DND-41 (cell line): ENCODE measurements around the gene PLSCR3.

Experiments used
- ATAC-seq: fragments of 200-7000 bp; cut with Tn5 transposase; 3 replicates; pipeline ENCODE4 v1.9.1; 2021; ENCODE audit warnings: low read depth; ENCODE audit not compliant: insufficient read depth
- DNase-seq: peaks from one replicate; pipeline ENCODE4 v3.0.0-alpha.2; 2020
- H2AFZ ChIP-seq: 2 replicates; pipeline ENCODE4 v1.6.0; 2012; ENCODE audit warnings: low read depth, low read length
- H3K27ac ChIP-seq: 2 replicates; pipeline ENCODE4 v1.5.1; 2012; ENCODE audit warnings: low read length, inconsistent platforms
- H3K27me3 ChIP-seq: fragments of 200-600 bp; sonication (generic); 2 replicates; pipeline ENCODE4 v1.6.0; 2012; ENCODE audit warnings: low read length, mild to moderate bottlenecking, inconsistent platforms; ENCODE audit not compliant: insufficient read depth, poor library complexity
- H3K36me3 ChIP-seq: 2 replicates; pipeline ENCODE4 v1.5.1; 2012; ENCODE audit warnings: low read length, inconsistent platforms; ENCODE audit not compliant: insufficient read depth
- H3K4me1 ChIP-seq: 2 replicates; pipeline ENCODE4 v1.5.1; 2012; ENCODE audit warnings: mild to moderate bottlenecking, low read length; ENCODE audit not compliant: insufficient read depth
- H3K4me2 ChIP-seq: 2 replicates; pipeline ENCODE4 v1.6.0; 2012; ENCODE audit warnings: mild to moderate bottlenecking, moderate library complexity, low read length, inconsistent platforms; ENCODE audit not compliant: insufficient read depth
- H3K4me3 ChIP-seq, 2 experiments: fragments of 200-600 bp in 1 of 2; shearing (Covaris generic) in 1 of 2; 2 replicates each; pipeline ENCODE4 v1.5.1; 2012 to 2016; ENCODE audit warnings: inconsistent platforms in 2 of 2, low read length in 2 of 2, mild to moderate bottlenecking in 2 of 2, low read depth in 1 of 2, moderate library complexity in 1 of 2
- H3K79me2 ChIP-seq: 2 replicates; pipeline ENCODE4 v1.6.0; 2012; ENCODE audit warnings: low read length, inconsistent platforms; ENCODE audit not compliant: insufficient read depth
- H3K9ac ChIP-seq: 2 replicates; pipeline ENCODE4 v1.6.0; 2012; ENCODE audit warnings: low read depth, mild to moderate bottlenecking, inconsistent platforms, low read length, moderate library complexity
- H3K9me3 ChIP-seq: 2 replicates; pipeline ENCODE4 v1.5.1; 2012; ENCODE audit warnings: low read length, moderate library complexity, mild to moderate bottlenecking, inconsistent platforms; ENCODE audit not compliant: insufficient read depth, severe bottlenecking
- H4K20me1 ChIP-seq: 2 replicates; pipeline ENCODE4 v1.6.0; 2012; ENCODE audit warnings: low read length; ENCODE audit not compliant: insufficient read depth
- EZH2 ChIP-seq: IDR thresholded peaks from 3 replicates; pipeline ENCODE4 v1.6.1; 2012; ENCODE audit warnings: borderline replicate concordance, low read depth, mild to moderate bottlenecking, moderate library complexity, low read length, inconsistent platforms; ENCODE audit not compliant: severe bottlenecking
- TF ChIP-seq, protein P1 (sequence below): IDR thresholded peaks from 2 replicates; pipeline ENCODE4 v1.5.1; 2012; ENCODE audit warnings: borderline replicate concordance, low read length, moderate library complexity, mild to moderate bottlenecking; ENCODE audit not compliant: poor library complexity, severe bottlenecking; ENCODE audit errors: extremely low read depth

The PLSCR3 gene

DNA sequence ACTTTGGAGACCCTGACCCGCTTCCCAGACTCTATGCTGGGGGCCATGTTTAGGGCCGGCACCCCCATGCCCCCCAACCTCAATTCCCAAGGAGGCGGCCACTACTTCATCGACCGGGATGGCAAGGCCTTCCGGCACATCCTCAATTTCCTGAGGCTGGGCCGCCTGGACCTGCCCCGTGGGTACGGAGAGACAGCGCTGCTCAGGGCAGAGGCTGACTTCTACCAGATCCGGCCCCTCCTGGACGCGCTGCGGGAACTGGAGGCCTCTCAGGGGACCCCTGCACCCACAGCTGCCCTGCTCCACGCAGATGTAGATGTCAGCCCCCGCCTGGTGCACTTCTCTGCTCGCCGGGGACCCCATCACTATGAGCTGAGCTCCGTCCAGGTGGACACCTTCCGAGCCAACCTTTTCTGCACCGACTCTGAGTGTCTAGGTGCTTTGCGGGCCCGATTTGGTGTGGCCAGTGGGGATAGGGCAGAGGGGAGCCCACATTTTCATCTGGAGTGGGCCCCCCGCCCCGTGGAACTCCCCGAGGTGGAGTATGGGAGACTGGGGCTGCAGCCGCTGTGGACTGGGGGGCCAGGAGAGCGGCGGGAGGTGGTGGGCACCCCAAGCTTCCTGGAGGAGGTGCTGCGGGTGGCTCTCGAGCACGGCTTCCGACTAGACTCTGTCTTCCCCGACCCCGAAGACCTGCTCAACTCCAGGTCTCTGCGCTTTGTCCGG lies 41.3 kb downstream of the PLSCR3 start:
- H4K20me1 ChIP-seq: no peaks in the 10 kb centered on the region

DNA sequence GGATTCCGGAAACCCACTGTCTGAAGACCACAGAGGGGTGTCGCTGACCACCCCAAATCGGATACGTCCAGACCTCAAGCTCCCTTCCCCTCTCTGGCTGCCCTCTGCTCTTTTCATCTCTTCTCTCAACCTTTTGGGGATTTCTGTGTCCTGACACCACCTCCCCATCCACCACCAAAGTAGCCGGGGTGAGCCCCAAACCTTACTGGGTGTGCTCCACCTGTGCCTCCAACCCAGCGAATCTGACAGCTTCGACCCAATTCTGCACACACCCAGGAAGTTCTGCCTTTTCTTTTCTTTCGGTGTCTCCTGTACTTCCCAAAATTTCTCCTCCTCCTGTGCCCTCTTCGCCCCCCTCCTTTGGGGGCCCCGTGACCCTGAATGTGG lies 41.8 kb downstream of the PLSCR3 start:
- no peak overlapping the region for H3K27ac ChIP-seq
- no peaks in the 10 kb centered on the region for H4K20me1 ChIP-seq
- peaks cover 26% of the 10 kb centered on the region for H3K36me3 ChIP-seq
- H3K9ac ChIP-seq: no peak overlapping the region
- no peaks in the 10 kb centered on the region for H3K27me3 ChIP-seq
- ATAC-seq: no peak
- no peak for TF ChIP-seq EZH2
- TF ChIP-seq, protein P1, sequence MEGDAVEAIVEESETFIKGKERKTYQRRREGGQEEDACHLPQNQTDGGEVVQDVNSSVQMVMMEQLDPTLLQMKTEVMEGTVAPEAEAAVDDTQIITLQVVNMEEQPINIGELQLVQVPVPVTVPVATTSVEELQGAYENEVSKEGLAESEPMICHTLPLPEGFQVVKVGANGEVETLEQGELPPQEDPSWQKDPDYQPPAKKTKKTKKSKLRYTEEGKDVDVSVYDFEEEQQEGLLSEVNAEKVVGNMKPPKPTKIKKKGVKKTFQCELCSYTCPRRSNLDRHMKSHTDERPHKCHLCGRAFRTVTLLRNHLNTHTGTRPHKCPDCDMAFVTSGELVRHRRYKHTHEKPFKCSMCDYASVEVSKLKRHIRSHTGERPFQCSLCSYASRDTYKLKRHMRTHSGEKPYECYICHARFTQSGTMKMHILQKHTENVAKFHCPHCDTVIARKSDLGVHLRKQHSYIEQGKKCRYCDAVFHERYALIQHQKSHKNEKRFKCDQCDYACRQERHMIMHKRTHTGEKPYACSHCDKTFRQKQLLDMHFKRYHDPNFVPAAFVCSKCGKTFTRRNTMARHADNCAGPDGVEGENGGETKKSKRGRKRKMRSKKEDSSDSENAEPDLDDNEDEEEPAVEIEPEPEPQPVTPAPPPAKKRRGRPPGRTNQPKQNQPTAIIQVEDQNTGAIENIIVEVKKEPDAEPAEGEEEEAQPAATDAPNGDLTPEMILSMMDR: no peak
- H3K4me2 ChIP-seq: no peak overlapping the region
- DNase-seq: no peak
- no peaks in the 10 kb centered on the region for H3K79me2 ChIP-seq
- no peak overlapping the region for H2AFZ ChIP-seq
- H3K4me3 ChIP-seq: no peak overlapping the region
- no peaks in the 10 kb centered on the region for H3K9me3 ChIP-seq
- H3K4me1 ChIP-seq: peaks cover 7% of the 10 kb centered on the region

More for the DNA sequence above, 41.3 kb downstream of the PLSCR3 start:
- DNase-seq (no peak), ATAC-seq (no peak)
- Histone ChIP-seq H3K36me3 (peaks cover 20% of the 10 kb centered on the region), H3K4me3 (no peak overlapping the region), H3K27ac (no peak overlapping the region), H3K27me3 (no peaks in the 10 kb centered on the region), H3K4me2 (no peak overlapping the region), H2AFZ (no peak overlapping the region), H3K4me1 (peaks cover 7% of the 10 kb centered on the region), H3K9me3 (no peaks in the 10 kb centered on the region), H3K79me2 (no peaks in the 10 kb centered on the region), H3K9ac (no peak overlapping the region)
- TF ChIP-seq EZH2: no peak
- TF ChIP-seq, protein P1: no peak

DNA sequence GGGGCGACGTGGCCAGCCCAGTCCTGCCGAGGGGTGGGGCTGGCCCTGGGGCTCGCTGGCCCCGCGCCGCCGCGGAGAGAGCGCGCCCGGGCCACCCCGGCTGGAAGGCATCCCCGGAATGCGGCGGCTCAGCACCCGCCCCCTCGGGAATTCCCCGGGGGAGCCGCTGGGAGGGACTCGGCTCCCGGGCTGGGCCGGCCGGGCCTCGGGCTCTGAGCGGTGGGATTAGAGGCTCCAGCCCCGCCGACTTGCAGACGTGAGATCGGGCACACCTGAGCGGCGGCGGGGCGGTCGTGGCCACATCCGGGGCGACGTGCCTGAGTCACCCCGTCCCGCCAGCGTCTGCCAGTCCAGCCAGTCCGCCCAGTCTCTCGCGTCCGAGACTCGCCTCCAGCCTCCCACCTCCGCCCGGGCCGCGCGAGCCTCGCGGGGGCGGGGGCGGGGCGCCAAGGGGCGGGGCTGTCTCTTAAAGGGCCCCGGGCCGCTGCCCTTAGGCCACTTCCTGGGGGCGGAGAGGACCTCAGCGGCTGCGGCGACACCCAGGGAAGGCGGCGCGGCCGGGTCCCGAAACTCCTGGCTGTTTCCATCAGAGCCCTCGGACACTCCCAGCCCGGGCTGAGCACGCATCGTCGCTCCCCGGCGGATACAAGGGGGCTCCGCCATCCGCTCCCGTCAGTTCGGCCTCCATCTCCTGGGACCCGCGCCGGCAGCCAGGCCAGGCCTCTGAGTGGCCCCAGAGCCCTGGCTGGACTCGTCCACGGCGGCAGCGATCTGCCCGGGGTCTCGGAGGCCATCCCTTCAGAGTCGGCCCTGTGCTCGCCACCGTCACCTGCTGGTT lies 42.4 kb downstream of the PLSCR3 start, which contains the start of gene KCTD11:
KCTD11 (plus strand) TSS at position 498 of the 838 bp plus-strand sequence.
- H3K36me3 ChIP-seq: peaks cover 32% of the 10 kb centered on the region
- no peak within 1 kb of the TSS for H3K9ac ChIP-seq
- no peaks in the 10 kb centered on the region for H4K20me1 ChIP-seq
- no peaks in the 10 kb centered on the region for H3K79me2 ChIP-seq
- H3K9me3 ChIP-seq: no peaks in the 10 kb centered on the region
- DNase-seq (no peak), ATAC-seq (no peak)
- H3K27ac ChIP-seq: no peak within 1 kb of the TSS
- H3K4me1 ChIP-seq: peaks cover 7% of the 10 kb centered on the region
- H3K4me3 ChIP-seq: no peak within 1 kb of the TSS
- H2AFZ ChIP-seq: no peak within 1 kb of the TSS
- H3K27me3 ChIP-seq: no peaks in the 10 kb centered on the region
- TF ChIP-seq, protein P1: no peak
- TF ChIP-seq EZH2: no peak
- no peak within 1 kb of the TSS for H3K4me2 ChIP-seq
